Measurements from ENCODE around the gene SAP25. TPM values are rescaled to one million over a fixed set of nuclear protein-coding genes. Genes with fewer than 3 reads are reported as not detected.
A peak's percentile ranks its signal among the peaks of the same experiment; 100 is the strongest.

SAP25 gene
- total and polyA plus RNA-seq, 2 experiments from 2014 or later: 3.8 to 4.1 TPM

- H3K4me2 ChIP-seq: peak overlapping the region; percentile 84
- peak; percentile 62 for DNase-seq (ENCODE audit: low spot score)
These were observed 15.7 kb upstream of the SAP25 start for GRCh38 chr7:100589341-100589947.

More at GRCh38 chr7:100589341-100589947, 15.7 kb upstream of the SAP25 start:
- Histone ChIP-seq H3K79me2 (replicated peaks; ENCODE audit: insufficient read depth) (peaks cover 7% of the 10 kb centered on the region; the same call in 1 of the 2 replicates), H2AFZ (no peak overlapping the region), H3K27ac (ENCODE audit: low read depth) (no peak overlapping the region), H3F3A (replicated peaks; ENCODE audit: low read depth) (peaks cover 11% of the 10 kb centered on the region), H4K20me1 (replicated peaks; ENCODE audit: insufficient read depth) (no peaks in the 10 kb centered on the region; the same call in 1 of the 2 replicates), H3K4me1 (ENCODE audit: insufficient read depth) (peaks cover 29% of the 10 kb centered on the region), H3K4me3 (peak overlapping the region; percentile 49), H3K36me3 (ENCODE audit: insufficient read depth) (no peaks in the 10 kb centered on the region), H3K27me3 (ENCODE audit: insufficient read depth) (peaks cover 35% of the 10 kb centered on the region), H3K9me2 (ENCODE audit: insufficient read depth) (no peaks in the 10 kb centered on the region)
- TF ChIP-seq ZNF462 (CRISPR knock-in tag; IDR thresholded peaks at IDR 0.05) (no peak), STAT1 (IDR thresholded peaks at IDR 0.05; ENCODE audit: unreplicated experiment) (no peak), REST (IDR thresholded peaks at IDR 0.05; ENCODE audit: unreplicated experiment) (no peak)
- peaks cover 25% of the 10 kb centered on the region for H3K4me1 Mint-ChIP-seq
- H3K4me3 Mint-ChIP-seq: peak overlapping the region; percentile 52
- peaks cover 8% of the 10 kb centered on the region; the same call in 2 of the 3 replicates for H3K36me3 Mint-ChIP-seq (ENCODE audit: low read depth)
- no peak overlapping the region for H3K27ac Mint-ChIP-seq
- ATAC-seq: no peak
- no peaks in the 10 kb centered on the region; the same call in 2 of the 3 replicates for H3K9me3 Mint-ChIP-seq
- H3K27me3 Mint-ChIP-seq (ENCODE audit: insufficient read depth, low read depth, poor library complexity): peaks cover 37% of the 10 kb centered on the region
